WI38 (cell line): ENCODE results near the gene DENND2A.

ENCODE experiments used
- H3K4me3 ChIP-seq: 2 replicates; pipeline ENCODE4 v1.5.1; 2011; ENCODE audit warnings: low read depth, mild to moderate bottlenecking, control low read depth, low read length
- CTCF ChIP-seq: IDR thresholded peaks from 2 replicates; pipeline ENCODE4 v1.5.1; 2012; ENCODE audit warnings: low read depth, mild to moderate bottlenecking, control low read depth, low read length

The DENND2A gene

DNA sequence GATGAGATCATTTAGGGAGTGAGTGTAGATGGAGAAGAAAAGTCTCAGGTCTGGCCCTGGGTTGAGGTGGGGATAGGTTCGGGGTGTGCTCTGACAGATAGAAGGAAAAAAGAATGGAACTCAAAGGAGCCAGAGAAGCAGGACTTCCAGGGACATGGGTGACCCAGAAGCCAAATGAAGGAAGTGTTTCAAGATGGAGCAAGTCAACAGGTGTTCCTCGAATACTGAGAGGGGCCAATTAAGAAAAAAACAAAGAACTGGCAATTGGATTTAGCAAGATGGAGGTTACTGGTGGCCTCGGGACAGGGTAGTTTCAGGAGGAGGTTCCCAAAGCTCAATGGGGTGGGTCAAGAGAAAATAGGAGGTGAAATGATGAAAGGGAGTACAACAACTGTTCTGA lies 40.3 kb downstream of the DENND2A start:
- TF ChIP-seq CTCF: no peak
- H3K4me3 ChIP-seq: no peak overlapping the region

- TF ChIP-seq CTCF: no peak
- no peak overlapping the region for H3K4me3 ChIP-seq
Observed at GRCh38 chr7:140597428-140597949, 43.1 kb downstream of the DENND2A start.

DNA sequence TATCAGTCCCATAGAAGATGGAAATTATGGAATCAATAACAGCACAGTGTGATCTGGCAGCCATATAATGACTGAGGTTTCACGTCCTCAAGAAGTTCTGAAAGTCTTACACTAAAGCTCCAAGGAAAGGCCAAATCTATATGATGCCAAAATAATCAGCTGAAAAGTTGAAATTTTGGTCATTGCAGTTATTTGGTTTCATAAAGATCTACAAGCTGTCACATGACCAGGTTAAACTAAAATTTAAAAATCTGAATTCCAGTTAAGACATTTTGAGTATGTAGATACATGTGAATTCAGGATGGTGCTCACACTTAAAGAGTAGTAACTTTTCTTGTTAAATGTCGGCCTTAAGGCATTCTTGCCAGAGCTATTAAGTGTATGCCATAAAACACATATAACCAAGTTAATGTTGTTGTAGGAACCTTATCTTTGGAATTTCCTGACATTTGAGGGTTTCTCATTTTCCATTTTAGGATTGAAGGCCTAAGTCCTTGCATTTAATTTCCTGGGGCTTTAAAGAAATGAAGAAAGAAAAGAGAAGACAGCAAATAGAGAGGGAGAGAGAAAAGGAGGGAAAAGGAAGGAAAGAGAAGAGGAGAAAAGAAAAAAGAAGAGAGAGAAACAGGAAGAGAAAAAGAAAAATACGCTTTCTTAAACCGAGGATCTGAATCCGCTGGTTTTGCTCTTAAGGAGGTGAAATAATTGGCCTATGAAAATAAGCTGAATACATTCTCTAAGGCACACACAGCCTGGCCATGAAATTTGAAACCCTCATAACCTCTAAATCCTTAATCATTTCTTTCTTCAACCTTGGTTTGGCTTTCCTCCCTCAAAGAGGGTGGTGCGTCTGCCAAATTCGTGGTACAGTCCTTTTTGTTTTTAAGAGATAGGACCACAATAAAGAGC lies 43.8 kb downstream of the DENND2A start:
- TF ChIP-seq CTCF: no peak
- no peak overlapping the region for H3K4me3 ChIP-seq

DNA sequence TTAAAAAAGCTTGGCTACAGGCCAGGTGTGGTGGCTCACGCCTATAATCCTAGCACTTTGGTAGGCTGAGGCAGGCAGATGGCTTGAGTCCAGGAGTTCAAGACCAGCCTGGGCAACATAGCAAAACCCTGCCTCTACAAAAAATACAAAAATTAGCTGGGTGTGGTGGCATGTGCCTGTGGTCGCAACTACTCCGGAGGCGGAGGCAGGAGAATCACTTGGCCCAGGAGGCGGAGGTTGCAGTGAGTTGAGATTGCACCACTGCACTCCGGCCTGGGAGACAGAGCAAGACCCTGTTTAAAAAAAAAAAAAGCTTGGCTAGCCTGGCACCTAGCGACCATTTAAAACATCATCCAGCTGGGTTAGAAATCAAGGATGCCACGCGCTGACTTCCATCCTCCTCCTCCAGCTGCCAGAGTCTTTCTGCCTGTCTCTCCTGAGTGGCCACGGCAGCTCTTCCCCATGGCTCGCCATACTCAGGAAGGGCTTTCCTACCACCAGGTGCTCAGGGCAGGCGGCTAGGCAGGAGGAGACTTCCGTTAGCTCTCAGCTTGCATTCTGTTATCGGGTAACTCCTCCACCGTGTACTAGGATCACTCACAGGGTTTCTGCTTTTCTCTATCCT lies 45.0 kb downstream of the DENND2A start:
- H3K4me3 ChIP-seq: no peak overlapping the region
- no peak for TF ChIP-seq CTCF

- no peak for TF ChIP-seq CTCF
- no peak overlapping the region for H3K4me3 ChIP-seq
Observed at GRCh38 chr7:140594131-140594691, 46.4 kb downstream of the DENND2A start.

DNA sequence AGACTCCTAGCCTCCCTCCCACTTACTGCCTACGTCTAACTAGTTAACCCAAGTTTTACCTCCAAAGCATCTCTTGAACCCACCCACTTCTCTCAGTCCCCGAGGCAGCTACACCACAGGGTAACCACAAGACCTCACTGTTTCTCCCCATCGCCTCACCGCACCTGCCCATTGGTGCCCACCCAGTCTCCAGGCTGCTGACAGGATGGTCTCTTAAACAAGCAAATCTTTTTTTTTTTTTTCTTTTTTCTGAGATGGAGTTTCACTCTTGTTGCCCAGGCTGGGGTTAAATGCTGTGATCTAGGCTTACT lies 47.0 kb downstream of the DENND2A start:
- H3K4me3 ChIP-seq: no peak overlapping the region
- TF ChIP-seq CTCF: no peak
